ENCODE measurements around the gene RNF213.

Gene RNF213

DNA sequence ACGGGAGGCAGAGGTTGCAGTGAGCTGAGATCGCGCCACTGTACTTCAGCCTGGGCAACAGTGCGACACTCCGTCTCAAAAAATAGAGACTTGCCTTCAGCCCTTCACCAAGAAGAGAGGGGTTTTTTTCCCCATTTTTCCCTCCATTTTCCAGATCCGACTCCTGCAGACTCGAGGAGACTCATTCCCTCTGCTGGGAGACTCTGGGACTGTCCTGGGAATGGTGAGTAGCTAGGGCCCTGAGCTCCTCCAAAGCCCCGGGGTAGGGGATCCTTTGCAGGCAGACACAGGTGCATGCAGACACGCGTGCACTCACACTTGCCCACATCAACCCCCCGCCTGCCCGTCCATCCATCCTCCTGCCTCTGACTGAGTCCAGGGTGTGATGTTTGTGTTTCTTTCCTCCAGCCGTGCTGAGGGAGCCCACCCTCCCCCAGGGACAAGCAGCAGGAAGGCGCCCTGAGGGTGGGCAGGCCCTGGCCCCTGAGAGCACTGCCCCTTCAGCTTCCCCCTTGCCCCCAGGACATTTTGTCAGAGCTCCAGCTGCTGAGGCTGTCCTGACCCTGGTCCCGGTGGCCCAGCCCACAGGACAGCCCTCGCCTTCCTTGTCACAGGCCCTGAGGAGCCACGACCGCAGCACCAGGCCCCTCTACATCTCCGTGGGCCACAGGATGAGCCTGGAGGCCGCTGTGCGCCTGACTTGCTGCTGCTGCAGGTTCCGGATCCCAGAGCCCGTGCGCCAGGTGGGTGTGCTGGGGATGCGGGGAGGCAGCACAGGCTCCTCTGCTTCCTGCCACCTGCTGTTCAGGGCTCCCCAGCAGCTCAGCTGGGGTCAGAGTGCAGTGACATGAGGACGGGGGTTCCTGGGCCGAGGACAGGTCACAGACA lies 164.5 kb downstream of the RNF213 start:
- no peak for DNase-seq

- DNase-seq, result no peak
Observed at GRCh38 chr17:80425835-80426426, 165.3 kb downstream of the RNF213 start.

DNA sequence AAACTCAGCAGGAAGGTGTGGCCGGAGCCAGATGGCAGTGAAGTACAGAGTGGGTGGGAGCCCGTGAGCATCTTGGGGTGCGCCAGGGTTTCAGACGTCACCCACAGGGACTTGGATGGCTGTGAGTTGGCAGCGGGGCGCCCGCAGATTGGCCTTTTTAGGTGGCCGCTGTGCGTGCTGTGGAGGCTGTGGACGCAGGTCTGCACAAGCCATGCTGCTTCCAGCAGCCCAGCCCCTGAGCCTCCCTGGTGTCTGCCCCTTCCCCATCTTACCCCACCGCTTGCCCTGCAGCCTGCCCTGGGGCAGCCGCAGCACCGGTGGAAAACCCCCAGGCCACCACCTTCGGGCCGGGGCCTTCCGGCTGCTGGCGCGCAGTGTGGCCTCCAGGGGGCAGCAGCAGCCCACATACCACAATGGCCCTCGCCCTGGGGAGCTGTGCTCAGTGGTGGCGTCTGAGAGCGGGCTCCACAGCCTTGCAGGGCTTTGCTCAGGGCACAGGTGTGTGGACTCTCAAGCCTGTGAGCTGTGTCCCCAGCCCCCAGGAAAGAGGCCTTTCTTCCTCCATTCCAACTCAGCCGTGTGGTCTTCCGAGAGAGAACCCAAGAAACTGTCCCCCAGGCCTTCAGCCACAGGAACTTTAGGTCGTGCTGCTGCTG lies 166.1 kb downstream of the RNF213 start:
- peak; percentile 56 for DNase-seq

GRCh38 chr17:80427366-80428282 lies 167.0 kb downstream of the RNF213 start:
- no peak for DNase-seq

- DNase-seq, result no peak
Observed at GRCh38 chr17:80428363-80428762, 167.7 kb downstream of the RNF213 start.

DNA sequence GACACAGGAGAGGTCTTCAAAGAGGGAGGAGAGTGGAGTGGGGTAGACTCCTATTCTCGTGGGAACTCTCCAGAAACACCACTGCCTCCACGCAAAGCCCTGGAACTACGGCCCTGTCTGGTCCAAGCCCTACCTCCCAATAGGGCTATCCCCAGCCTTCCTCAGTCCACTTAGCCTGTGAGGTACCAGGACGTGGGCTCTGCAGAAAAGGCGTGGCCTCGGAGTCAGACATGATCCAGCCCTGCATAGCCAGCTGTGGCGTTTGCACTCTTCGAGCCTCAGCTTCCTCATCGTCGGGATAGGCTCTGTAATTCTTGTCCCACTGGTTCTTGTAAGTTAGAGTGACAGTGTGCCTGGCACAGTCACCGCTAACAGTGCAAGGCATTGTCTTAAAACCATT lies 168.1 kb downstream of the RNF213 start:
- no peak for DNase-seq

GRCh38 chr17:80429356-80430275 lies 169.0 kb downstream of the RNF213 start:
- DNase-seq, result no peak

- no peak for DNase-seq
Observed at GRCh38 chr17:80430446-80431245, 170.0 kb downstream of the RNF213 start.

GRCh38 chr17:80431246-80432195 lies 170.9 kb downstream of the RNF213 start:
- no peak for DNase-seq

- no peak for DNase-seq
Observed at GRCh38 chr17:80432350-80432955, 171.8 kb downstream of the RNF213 start.

DNA sequence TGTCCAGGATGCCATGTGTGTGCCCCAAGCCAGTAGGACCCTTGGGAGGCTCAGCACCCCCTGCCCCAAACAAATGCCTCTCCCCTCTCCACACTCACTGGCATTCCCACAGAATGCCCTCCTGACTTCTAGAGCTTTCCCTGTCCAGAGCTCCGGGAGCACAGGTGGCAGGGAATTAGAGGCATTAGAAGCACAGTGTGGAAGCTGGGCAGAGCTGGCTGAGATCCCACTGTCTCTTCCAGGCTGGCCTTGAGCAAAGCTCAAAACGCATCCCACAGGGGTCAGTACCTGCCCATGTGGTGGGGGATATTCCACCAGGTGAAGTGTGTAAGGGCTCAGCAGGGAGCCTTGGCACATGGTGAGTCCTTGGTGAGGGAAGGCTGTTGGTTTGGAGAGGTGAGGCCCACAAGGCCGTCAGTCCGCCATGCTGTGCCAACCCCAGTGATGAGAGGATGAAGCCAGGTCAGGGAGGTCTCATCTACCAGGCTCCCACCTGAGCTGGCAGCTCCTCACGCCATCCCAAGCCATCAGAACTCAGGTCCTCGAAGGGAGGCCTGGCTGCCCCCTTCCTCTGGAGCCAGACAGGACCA lies 172.4 kb downstream of the RNF213 start:
- no peak for DNase-seq

DNA sequence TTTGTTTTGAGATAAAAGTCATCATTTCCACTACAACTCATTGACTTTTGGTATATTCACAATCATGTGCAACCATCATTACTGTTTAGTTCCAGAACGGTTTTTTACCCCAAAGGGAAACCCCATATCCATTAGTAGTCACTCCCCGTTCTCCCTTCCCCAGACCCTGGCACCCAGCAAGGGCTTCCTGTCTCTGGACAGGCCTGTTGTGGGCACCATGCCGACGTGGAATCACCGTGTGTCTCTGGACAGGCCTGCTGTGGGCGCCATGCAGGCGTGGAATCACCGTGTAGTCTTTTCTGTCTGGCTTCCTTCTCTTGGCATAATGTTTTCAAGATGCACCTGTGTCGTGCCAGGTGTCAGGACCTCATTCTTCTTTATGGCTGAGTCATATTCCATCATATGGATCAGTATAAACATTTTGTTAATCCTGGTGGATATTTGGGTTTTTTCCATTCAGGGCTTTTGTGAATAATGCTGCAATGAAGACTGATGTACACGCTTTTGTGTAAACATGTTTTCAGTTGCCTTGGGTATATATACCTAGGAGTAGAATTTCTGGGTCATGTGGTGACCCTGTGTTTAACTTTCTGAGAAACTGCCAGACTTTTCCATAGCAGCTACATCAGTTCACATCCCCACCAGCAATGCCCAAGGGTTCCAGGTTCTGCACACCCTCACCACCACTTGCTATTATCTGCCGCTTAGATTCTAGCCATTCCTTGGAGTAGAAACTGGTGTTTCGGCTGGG lies 173.4 kb downstream of the RNF213 start:
- no peak for DNase-seq

GRCh38 chr17:80437532-80437931 lies 176.9 kb downstream of the RNF213 start:
- DNase-seq, result no peak

DNA sequence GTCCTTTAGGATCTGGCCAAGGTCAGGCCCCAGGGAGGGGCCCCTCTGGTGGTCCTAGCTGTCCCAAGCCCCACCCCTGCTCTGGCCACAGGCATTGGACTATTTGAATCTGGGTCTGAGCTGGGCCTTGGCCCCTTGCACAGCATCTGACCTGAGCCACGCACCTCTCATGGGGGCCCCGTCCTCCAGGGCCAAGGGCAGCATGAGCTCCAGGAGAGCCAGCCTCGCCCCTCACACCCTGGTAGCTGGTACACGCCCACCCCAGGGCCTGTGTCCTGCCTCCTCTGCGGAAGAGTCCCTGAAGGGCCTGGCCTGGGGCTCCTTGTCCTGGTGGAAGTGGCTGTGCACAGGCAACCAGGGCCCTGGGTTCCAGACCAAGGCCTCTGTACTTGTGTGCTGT lies 178.2 kb downstream of the RNF213 start:
- DNase-seq, result no peak

GRCh38 chr17:80439499-80439898 lies 178.8 kb downstream of the RNF213 start:
- DNase-seq, result no peak

- DNase-seq, result no peak
Observed at GRCh38 chr17:80441133-80441578, 180.5 kb downstream of the RNF213 start.

GRCh38 chr17:80441598-80442322 lies 181.1 kb downstream of the RNF213 start:
- no peak for DNase-seq
